IMR-90 (cell line): ENCODE results near the gene MIEF2. TPM values are rescaled to one million over a fixed set of nuclear protein-coding genes. Genes with fewer than 3 reads are reported as not detected.

Source experiments
- ATAC-seq: fragments of 200-7000 bp; cut with Tn5 transposase; 2 replicates; pipeline ENCODE4 v1.9.1; 2020; ENCODE audit warnings: low read depth, mild to moderate bottlenecking, moderate library complexity
- BruUV-seq: library from RNA; stranded (reverse); fragments of 400-500 nt; replicated peaks from 2 replicates; lab custom pipeline; 2021; lab: Mats Ljungman, UMichigan
- CTCF ChIA-PET: fragments of 300-600 bp; formaldehyde crosslinking; extraction: SDS; loops from one replicate; lab custom pipeline; 2021; ENCODE audit warnings: antibody characterized with exemption; lab: Yijun Ruan, JAX
- POLR2A ChIA-PET: fragments of 300-600 bp; sonication (Branson Sonifier 250); formaldehyde crosslinking; loops from one replicate; lab custom pipeline; 2022; ENCODE audit warnings: antibody characterized with exemption; ENCODE audit not compliant: unreplicated experiment; lab: Charles Lee
- DNase-seq: peaks from one replicate; pipeline ENCODE4 v3.0.0; 2013
- H2AFZ ChIP-seq: replicated peaks from 2 replicates; pipeline ENCODE3; 2013; ENCODE audit warnings: low read length, mild to moderate bottlenecking; ENCODE audit not compliant: poor library complexity
- H2AK5ac ChIP-seq: 2 replicates; pipeline ENCODE4 v1.6.1; 2013; ENCODE audit warnings: low read depth, low read length, inconsistent platforms
- H2AK9ac ChIP-seq: replicated peaks from 2 replicates; pipeline ENCODE3; 2013; ENCODE audit warnings: mild to moderate bottlenecking, low read depth, low read length, moderate library complexity; ENCODE audit not compliant: poor library complexity
- H2BK120ac ChIP-seq: 2 replicates; pipeline ENCODE4 v1.6.1; 2013; ENCODE audit warnings: low read depth, low read length, inconsistent platforms
- H2BK15ac ChIP-seq: 3 replicates; pipeline ENCODE4 v1.6.1; 2013; ENCODE audit warnings: low read depth, low read length, inconsistent platforms
- H2BK20ac ChIP-seq: 2 replicates; pipeline ENCODE4 v1.6.1; 2013; ENCODE audit warnings: low read depth, mild to moderate bottlenecking, inconsistent platforms, low read length, moderate library complexity
- H2BK5ac ChIP-seq: 2 replicates; pipeline ENCODE4 v1.6.1; 2013; ENCODE audit warnings: mild to moderate bottlenecking, low read depth, low read length, inconsistent platforms; ENCODE audit not compliant: poor library complexity, severe bottlenecking
- H3K14ac ChIP-seq: replicated peaks from 2 replicates; pipeline ENCODE4 v1.6.1; 2013; ENCODE audit warnings: low read depth, low read length, inconsistent platforms
- H3K18ac ChIP-seq: 2 replicates; pipeline ENCODE4 v1.6.1; 2013; ENCODE audit warnings: low read depth, low read length, control low read depth
- H3K23ac ChIP-seq: 2 replicates; pipeline ENCODE4 v1.6.1; 2013; ENCODE audit warnings: low read depth, low read length, inconsistent platforms
- H3K27ac ChIP-seq: 2 replicates; pipeline ENCODE4 v1.5.1; 2013; ENCODE audit warnings: mild to moderate bottlenecking, control low read depth, low read length; ENCODE audit not compliant: insufficient read depth
- H3K27me3 ChIP-seq: 2 replicates; pipeline ENCODE4 v1.6.1; 2013; ENCODE audit warnings: low read length; ENCODE audit not compliant: control insufficient read depth, insufficient read depth
- H3K36me3 ChIP-seq: 2 replicates; pipeline ENCODE4 v1.6.1; 2013; ENCODE audit warnings: low read length, mixed read lengths; ENCODE audit not compliant: control insufficient read depth, insufficient read depth
- H3K4ac ChIP-seq: 2 replicates; pipeline ENCODE4 v1.6.1; 2013; ENCODE audit warnings: low read depth, low read length, inconsistent platforms
- H3K4me1 ChIP-seq: 2 replicates; pipeline ENCODE4 v1.6.1; 2013; ENCODE audit warnings: low read length, mixed read lengths; ENCODE audit not compliant: control insufficient read depth, insufficient read depth
- H3K4me2 ChIP-seq: 2 replicates; pipeline ENCODE4 v1.6.1; 2013; ENCODE audit warnings: low read depth, mild to moderate bottlenecking, control low read depth, low read length, moderate library complexity
- H3K4me3 ChIP-seq: 2 replicates; pipeline ENCODE4 v1.5.1; 2013; ENCODE audit warnings: low read depth, mild to moderate bottlenecking, control low read depth, low read length, moderate library complexity; ENCODE audit not compliant: insufficient read depth
- H3K56ac ChIP-seq: 2 replicates; pipeline ENCODE4 v1.6.1; 2013; ENCODE audit warnings: low read length, inconsistent platforms; ENCODE audit not compliant: insufficient read depth; ENCODE audit errors: extremely low read depth
- H3K79me1 ChIP-seq, 2 experiments: 2 replicates each; pipeline ENCODE4 v1.6.1; 2013; ENCODE audit warnings: low read length in 2 of 2, inconsistent platforms in 1 of 2, low read depth in 1 of 2
- H3K9ac ChIP-seq: 2 replicates; pipeline ENCODE4 v1.6.1; 2013; ENCODE audit warnings: low read depth, low read length, control low read depth
- H3K9me1 ChIP-seq: 2 replicates; pipeline ENCODE4 v1.6.1; 2013; ENCODE audit warnings: low read length, inconsistent platforms; ENCODE audit not compliant: insufficient read depth
- H3K9me3 ChIP-seq: 2 replicates; pipeline ENCODE4 v1.6.1; 2013; ENCODE audit warnings: low read length; ENCODE audit not compliant: control insufficient read depth, insufficient read depth
- H4K20me1 ChIP-seq: 2 replicates; pipeline ENCODE4 v1.6.1; 2013; ENCODE audit warnings: low read length, inconsistent platforms; ENCODE audit not compliant: insufficient read depth
- H4K5ac ChIP-seq: 2 replicates; pipeline ENCODE4 v1.6.1; 2013; ENCODE audit warnings: mild to moderate bottlenecking, low read depth, low read length, control low read depth
- H4K8ac ChIP-seq, 2 experiments: 2 replicates each; pipeline ENCODE4 v1.6.1; 2013; ENCODE audit warnings: low read depth in 2 of 2, low read length in 2 of 2, control low read depth in 1 of 2, inconsistent platforms in 1 of 2
- H4K91ac ChIP-seq: 2 replicates; pipeline ENCODE4 v1.6.1; 2013; ENCODE audit warnings: low read depth, low read length, inconsistent platforms; ENCODE audit not compliant: insufficient read depth
- BHLHE40 ChIP-seq: fragments of 150-350 bp; IDR thresholded peaks from 2 replicates; pipeline ENCODE4 v1.6.1; 2016; ENCODE audit warnings: mild to moderate bottlenecking, low read depth, low read length
- CEBPB ChIP-seq: IDR thresholded peaks from 2 replicates; pipeline ENCODE4 v1.6.1; 2012; ENCODE audit warnings: low read depth, low read length, improper control_type of control experiment
- CHD1 ChIP-seq: IDR thresholded peaks from 2 replicates; pipeline ENCODE4 v1.6.1; 2012; ENCODE audit warnings: low read depth, low read length, improper control_type of control experiment
- CTCF ChIP-seq: conservative IDR thresholded peaks from 2 replicates; pipeline ENCODE4 v1.5.1; 2012; ENCODE audit warnings: mild to moderate bottlenecking, low read depth, low read length, improper control_type of control experiment
- FOS ChIP-seq: fragments of 150-350 bp; IDR thresholded peaks from 2 replicates; pipeline ENCODE4 v1.6.1; 2016; ENCODE audit warnings: low read depth, low read length
- MAFK ChIP-seq: IDR thresholded peaks from 2 replicates; pipeline ENCODE4 v1.6.1; 2012; ENCODE audit warnings: low read depth, low read length, improper control_type of control experiment
- MAZ ChIP-seq: IDR thresholded peaks from 2 replicates; pipeline ENCODE4 v1.6.1; 2012; ENCODE audit warnings: low read depth, mild to moderate bottlenecking, low read length, improper control_type of control experiment, moderate library complexity, borderline replicate concordance
- MXI1 ChIP-seq: IDR thresholded peaks from 2 replicates; pipeline ENCODE4 v1.6.1; 2012; ENCODE audit warnings: low read depth, mild to moderate bottlenecking, low read length, moderate library complexity, borderline replicate concordance
- NFE2L2 ChIP-seq: fragments of 150-350 bp; IDR thresholded peaks from 2 replicates; pipeline ENCODE4 v1.6.1; 2016; ENCODE audit warnings: low read depth, mild to moderate bottlenecking, low read length
- POLR2A ChIP-seq: IDR thresholded peaks from 2 replicates; pipeline ENCODE4 v1.6.1; 2012; ENCODE audit warnings: mild to moderate bottlenecking, low read depth, low read length
- RAD21 ChIP-seq: IDR thresholded peaks from 2 replicates; pipeline ENCODE4 v1.6.1; 2012; ENCODE audit warnings: low read length, improper control_type of control experiment
- RCOR1 ChIP-seq: IDR thresholded peaks from 2 replicates; pipeline ENCODE4 v1.6.1; 2012; ENCODE audit warnings: mild to moderate bottlenecking, low read length, improper control_type of control experiment; ENCODE audit not compliant: insufficient replicate concordance
- RFX5 ChIP-seq: IDR thresholded peaks from 2 replicates; pipeline ENCODE4 v1.8.0; 2012; ENCODE audit warnings: low read depth, mild to moderate bottlenecking, low read length, moderate library complexity
- SMC3 ChIP-seq: fragments of 150-350 bp; IDR thresholded peaks from 2 replicates; pipeline ENCODE4 v1.6.1; 2016; ENCODE audit warnings: low read depth, mild to moderate bottlenecking, antibody characterized with exemption, low read length, moderate library complexity
- USF2 ChIP-seq: fragments of 150-350 bp; IDR thresholded peaks from 2 replicates; pipeline ENCODE4 v1.6.1; 2017; ENCODE audit warnings: mild to moderate bottlenecking, antibody characterized with exemption, low read length, low read depth
- WGBS, 2 experiments: methylation state at CpG; one replicate each; pipeline versions ENCODE4 v1.1.5 to v1.1.7; 2013; ENCODE audit warnings: missing lambda C conversion rate in 2 of 2; ENCODE audit not compliant: insufficient read length in 1 of 2; ENCODE audit errors: extremely low coverage in 2 of 2; 5-methylcytosine and 5-hydroxymethylcytosine counted together
- dilution Hi-C: fragments of 300-500 bp; cut with HindIII; formaldehyde crosslinking; loops from one replicate; pipeline ENCODE4 v1.14.3; 2018; ENCODE audit warnings: low sequenced_read_pairs; ENCODE audit not compliant: unreplicated experiment
- in situ Hi-C: fragments of 300-500 bp; cut with MboI; formaldehyde crosslinking; loops from 3 replicates; pipeline ENCODE4 v1.14.3; 2019; ENCODE audit warnings: low sequenced_read_pairs, inconsistent platforms, mixed read lengths
- intact Hi-C: fragments of 100-400 bp; cut with micrococcal nuclease; formaldehyde crosslinking; loops from 2 replicates; pipeline ENCODE4 v1.10.0; 2022
- polyA plus RNA-seq, 3 experiments: library from polyadenylated mRNA; depleted of rRNA; stranded (reverse); fragments of >200 nt; gene quantifications; 2 replicates each; pipeline ENCODE4 v1.2.3, GENCODE V29; 2012; ENCODE audit warnings: low replicate concordance in 1 of 3
- total RNA-seq: library from RNA; depleted of rRNA; stranded (reverse); fragments of >200 nt; gene quantifications from 2 replicates; pipeline ENCODE4 v1.2.3, GENCODE V29; 2012
- TF ChIP-seq, protein P1 (sequence below): fragments of 150-350 bp; IDR thresholded peaks from 2 replicates; pipeline ENCODE4 v1.6.1; 2016; ENCODE audit warnings: low read depth, mild to moderate bottlenecking, low read length, moderate library complexity, borderline replicate concordance

Gene MIEF2
- total and polyA plus RNA-seq, 2 of the 4 experiments (the other 2 are of a cell fraction) = 9.1 to 26.6 TPM

DNA sequence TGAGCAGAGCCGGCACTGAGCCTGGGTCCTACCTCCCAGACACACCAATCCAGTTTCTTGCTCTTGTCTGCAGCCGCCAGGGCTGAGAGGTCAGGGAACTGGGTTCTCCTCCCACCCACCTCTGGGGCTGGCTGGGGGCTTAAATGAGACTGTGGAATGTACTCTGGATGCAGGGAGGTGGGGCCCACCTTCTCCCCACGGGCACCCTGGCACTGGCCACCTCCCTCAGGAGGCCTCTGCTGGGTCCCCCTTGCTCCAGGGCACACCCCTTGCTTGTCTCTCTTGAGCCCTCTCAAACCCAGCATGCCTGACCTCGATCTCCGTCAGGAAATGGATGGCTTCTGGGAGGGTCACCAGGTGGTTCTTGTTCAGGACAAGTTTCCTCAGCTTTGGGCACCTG, 8.3 kb upstream of the MIEF2 start:
- 100% methylated on average over 1 of the region's 5 CpGs; no CpG with 5 or more reads in 1 of the 2 experiments for WGBS, 2 experiments
- H3K9ac ChIP-seq = no peak overlapping the region
- H3K4me3 ChIP-seq = no peak overlapping the region
- in situ Hi-C loops (no loop called here), intact Hi-C loops (no loop called here), dilution Hi-C loops (no loop called here)
- H3K18ac ChIP-seq = no peak overlapping the region
- ATAC-seq (no peak), DNase-seq (no peak)
- H4K5ac ChIP-seq = no peak overlapping the region
- no peaks in the 10 kb centered on the region for H3K9me1 ChIP-seq
- peaks cover 36% of the 10 kb centered on the region for H4K20me1 ChIP-seq
- TF ChIP-seq NFE2L2 (no peak), CTCF (no peak), POLR2A (no peak), CEBPB (no peak), RAD21 (no peak), SMC3 (no peak), FOS (no peak), RFX5 (no peak), RCOR1 (no peak), CHD1 (no peak), MAFK (no peak), USF2 (no peak), BHLHE40 (no peak), MAZ (no peak), MXI1 (no peak)
- TF ChIP-seq, protein P1, sequence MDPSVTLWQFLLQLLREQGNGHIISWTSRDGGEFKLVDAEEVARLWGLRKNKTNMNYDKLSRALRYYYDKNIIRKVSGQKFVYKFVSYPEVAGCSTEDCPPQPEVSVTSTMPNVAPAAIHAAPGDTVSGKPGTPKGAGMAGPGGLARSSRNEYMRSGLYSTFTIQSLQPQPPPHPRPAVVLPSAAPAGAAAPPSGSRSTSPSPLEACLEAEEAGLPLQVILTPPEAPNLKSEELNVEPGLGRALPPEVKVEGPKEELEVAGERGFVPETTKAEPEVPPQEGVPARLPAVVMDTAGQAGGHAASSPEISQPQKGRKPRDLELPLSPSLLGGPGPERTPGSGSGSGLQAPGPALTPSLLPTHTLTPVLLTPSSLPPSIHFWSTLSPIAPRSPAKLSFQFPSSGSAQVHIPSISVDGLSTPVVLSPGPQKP = no peak
- no peak overlapping the region for H2BK15ac ChIP-seq
- H4K8ac ChIP-seq = no peak overlapping the region
- H3K14ac ChIP-seq = no peak overlapping the region
- H2BK120ac ChIP-seq = no peak overlapping the region
- no peaks in the 10 kb centered on the region for H3K27me3 ChIP-seq
- H2AK9ac ChIP-seq = no peak overlapping the region
- no peak overlapping the region for H4K91ac ChIP-seq
- H3K36me3 ChIP-seq = peaks cover 84% of the 10 kb centered on the region
- CTCF ChIA-PET = no interaction called here
- no peak overlapping the region for H3K4ac ChIP-seq
- no peak overlapping the region for H3K23ac ChIP-seq
- H3K4me2 ChIP-seq = no peak overlapping the region
- BruUV-seq = no TSS peak
- H2BK20ac ChIP-seq = no peak overlapping the region
- H3K79me1 ChIP-seq = peaks cover 15 to 49% of the 10 kb centered on the region in 2 experiments
- no peak overlapping the region for H2AFZ ChIP-seq
- no peaks in the 10 kb centered on the region for H3K9me3 ChIP-seq
- H2BK5ac ChIP-seq = no peak overlapping the region
- H3K27ac ChIP-seq = no peak overlapping the region
- H3K56ac ChIP-seq = no peak overlapping the region
- H2AK5ac ChIP-seq = no peak overlapping the region
- H3K4me1 ChIP-seq = peaks cover under 1% of the 10 kb centered on the region
- POLR2A ChIA-PET = no interaction called here
